H1 (cell line): ENCODE results near the gene TTYH2.

Experiments used
- ATF2 ChIP-seq: IDR thresholded peaks from 2 replicates; pipeline ENCODE4 v1.6.1; 2012; ENCODE audit warnings: low read length, inconsistent platforms
- BCL11A ChIP-seq, 2 experiments: IDR thresholded peaks; one replicate each; pipeline ENCODE4 v1.6.1; 2011; ENCODE audit warnings: low read depth in 2 of 2, low read length in 2 of 2, mild to moderate bottlenecking in 2 of 2
- CTCF ChIP-seq, 3 experiments: IDR thresholded peaks; 1 replicate in 2 of 3; 2 replicates in 1 of 3; pipeline versions ENCODE4 v1.5.1 to v1.6.1; 2011; ENCODE audit warnings: low read length in 3 of 3, mild to moderate bottlenecking in 3 of 3, inconsistent platforms in 2 of 3, low read depth in 1 of 3, moderate library complexity in 1 of 3; ENCODE audit not compliant: insufficient read depth in 1 of 3; ENCODE audit errors: control extremely low read depth in 1 of 3
- HDAC2 ChIP-seq, 2 experiments: fragments of 300-600 bp in 1 of 2; sonication (generic) in 1 of 2; IDR thresholded peaks; 2 replicates each; pipeline ENCODE4 v1.6.1; 2011 to 2012; ENCODE audit warnings: low read depth in 2 of 2, low read length in 2 of 2, mild to moderate bottlenecking in 2 of 2, moderate library complexity in 2 of 2, borderline replicate concordance in 1 of 2, inconsistent platforms in 1 of 2
- JUN ChIP-seq: IDR thresholded peaks from 2 replicates; pipeline ENCODE4 v1.6.1; 2011; ENCODE audit warnings: low read depth, mild to moderate bottlenecking, improper control_type of control experiment, low read length
- POLR2A ChIP-seq, 2 experiments: IDR thresholded peaks; 1 replicate in 1 of 2; 2 replicates in 1 of 2; pipeline ENCODE4 v1.6.1; 2011; ENCODE audit warnings: low read depth in 2 of 2, low read length in 2 of 2, mild to moderate bottlenecking in 2 of 2; ENCODE audit errors: control extremely low read depth in 1 of 2
- RFX5 ChIP-seq: IDR thresholded peaks from 2 replicates; pipeline ENCODE4 v1.6.1; 2011; ENCODE audit warnings: low read depth, low read length, improper control_type of control experiment, borderline replicate concordance
- RNF2 ChIP-seq: fragments of 200-900, 300-1000 bp; sonication (generic); IDR thresholded peaks from 2 replicates; pipeline ENCODE4 v1.7.1; 2016; ENCODE audit warnings: borderline replicate concordance, low read depth, mild to moderate bottlenecking, antibody characterized with exemption, low read length; ENCODE audit not compliant: poor library complexity, severe bottlenecking; ENCODE audit errors: missing control alignments
- SIX5 ChIP-seq: IDR thresholded peaks from 2 replicates; pipeline ENCODE4 v1.6.1; 2011; ENCODE audit warnings: mild to moderate bottlenecking, low read depth, low read length
- SUZ12 ChIP-seq: fragments of 200-600 bp; sonication (generic); IDR thresholded peaks from 2 replicates; pipeline ENCODE4 v1.6.1; 2012; ENCODE audit warnings: mild to moderate bottlenecking, inconsistent platforms, low read length, moderate library complexity, mixed read lengths
- TAF1 ChIP-seq: IDR thresholded peaks from 2 replicates; pipeline ENCODE4 v1.6.1; 2011; ENCODE audit warnings: mild to moderate bottlenecking, low read depth, low read length
- ZNF274 ChIP-seq: IDR thresholded peaks from 2 replicates; pipeline ENCODE4 v1.7.0; 2012; ENCODE audit warnings: low read length, borderline replicate concordance; ENCODE audit errors: extremely low read depth

- TF ChIP-seq RNF2 (no peak), CTCF (IDR thresholded peaks at IDR 0.05; ENCODE audit: control extremely low read depth in 1 of 3, insufficient read depth in 1 of 3, low read depth in 1 of 3, low read length in 3 of 3) (no peak), RFX5 (no peak), JUN (no peak), POLR2A (IDR thresholded peaks at IDR 0.05; ENCODE audit: control extremely low read depth in 1 of 2, low read depth in 2 of 2, low read length in 2 of 2) (no peak), ATF2 (no peak), SUZ12 (no peak), SIX5 (no peak), ZNF274 (no peak), TAF1 (no peak), HDAC2 (IDR thresholded peaks at IDR 0.05; ENCODE audit: borderline replicate concordance in 1 of 2, low read depth in 2 of 2, low read length in 2 of 2) (no peak), BCL11A (IDR thresholded peaks at IDR 0.05; ENCODE audit: low read depth in 2 of 2, low read length in 2 of 2) (no peak)
These were observed 10.5 kb downstream of the TTYH2 start for GRCh38 chr17:74223901-74224300.
